D341Med (cell line): ENCODE results near the gene SNTB2.

Source experiments
- DNase-seq: peaks from one replicate; pipeline ENCODE4 v3.0.0; 2012; ENCODE audit warnings: low spot score

SNTB2 gene

DNA sequence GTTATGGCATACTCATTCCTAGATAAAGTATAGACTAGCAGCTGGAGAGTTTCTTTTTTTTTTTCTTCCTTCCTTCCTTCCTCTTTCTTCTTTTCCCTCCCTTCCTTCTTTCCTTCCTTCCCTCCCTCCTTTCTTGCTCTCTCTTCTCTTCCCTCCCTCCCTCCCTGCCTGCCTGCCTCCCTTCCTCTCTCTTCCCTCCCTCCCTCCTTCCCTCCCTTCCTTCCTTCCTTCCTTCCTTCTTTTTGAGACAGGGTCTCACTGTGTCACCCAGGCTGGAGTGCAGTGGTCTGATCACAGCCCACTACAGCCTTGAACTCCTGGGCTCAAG lies 7.0 kb upstream of the SNTB2 start:
- DNase-seq, result no peak

GRCh38 chr16:69182730-69183416 lies 4.1 kb upstream of the SNTB2 start:
- peak; percentile 47 for DNase-seq

DNA sequence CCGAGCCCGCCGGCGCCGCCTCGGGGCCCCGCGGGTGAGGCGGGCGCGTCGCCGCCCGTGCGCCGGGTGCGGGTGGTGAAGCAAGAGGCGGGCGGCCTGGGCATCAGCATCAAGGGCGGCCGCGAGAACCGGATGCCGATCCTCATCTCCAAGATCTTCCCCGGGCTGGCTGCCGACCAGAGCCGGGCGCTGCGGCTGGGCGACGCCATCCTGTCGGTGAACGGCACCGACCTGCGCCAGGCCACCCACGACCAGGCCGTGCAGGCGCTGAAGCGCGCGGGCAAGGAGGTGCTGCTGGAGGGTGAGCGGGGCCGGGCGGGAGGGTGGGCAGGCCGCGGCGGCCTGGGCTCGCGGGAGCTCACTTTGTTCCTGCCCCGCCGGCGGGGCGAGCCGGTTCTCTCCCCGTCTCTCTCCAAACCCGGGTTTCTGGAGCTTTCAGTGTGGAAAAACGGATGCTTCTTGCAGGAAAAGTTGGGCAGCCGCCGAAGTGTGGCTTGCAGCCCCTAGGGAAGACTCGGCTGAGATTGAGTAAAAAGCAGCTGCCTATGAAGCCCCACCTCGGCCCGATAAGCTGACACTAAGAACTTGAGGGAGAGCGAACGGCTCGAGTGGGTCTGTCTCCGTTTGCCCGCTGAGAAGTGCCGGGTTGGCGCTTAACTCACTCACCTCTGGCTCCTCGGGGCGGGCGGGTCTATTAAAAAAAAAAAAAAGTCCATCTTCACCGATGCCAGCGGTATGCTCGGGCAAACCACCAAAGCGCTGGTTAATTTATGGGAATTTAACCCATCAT lies 677 bp downstream of the SNTB2 start:
- peak; percentile 79 for DNase-seq

- no peak for DNase-seq
These were observed 1.2 kb downstream of the SNTB2 start for GRCh38 chr16:69188236-69188549.

GRCh38 chr16:69188716-69189115 lies 1.8 kb downstream of the SNTB2 start:
- DNase-seq, result no peak

GRCh38 chr16:69190046-69190588 lies 3.2 kb downstream of the SNTB2 start:
- no peak for DNase-seq

DNA sequence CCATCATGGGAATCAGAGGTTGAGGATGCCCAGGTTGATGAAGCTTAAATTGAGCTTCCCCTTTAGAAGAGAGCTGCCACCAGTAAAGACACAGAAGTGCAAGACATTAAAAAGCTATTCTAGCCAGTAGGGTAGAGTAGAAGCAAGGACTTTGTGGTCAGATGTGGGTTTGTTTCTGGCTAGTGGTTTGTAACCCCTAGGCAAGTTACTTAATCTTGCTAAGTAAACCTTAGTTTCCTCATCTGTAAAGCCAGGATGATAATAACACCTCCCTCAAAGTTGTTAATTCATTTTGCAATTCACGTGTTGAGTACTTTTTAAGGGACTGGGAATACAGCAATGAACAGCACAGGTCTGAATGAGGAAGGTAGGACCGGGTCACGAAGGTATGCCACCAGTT lies 3.6 kb downstream of the SNTB2 start:
- DNase-seq, result no peak

DNA sequence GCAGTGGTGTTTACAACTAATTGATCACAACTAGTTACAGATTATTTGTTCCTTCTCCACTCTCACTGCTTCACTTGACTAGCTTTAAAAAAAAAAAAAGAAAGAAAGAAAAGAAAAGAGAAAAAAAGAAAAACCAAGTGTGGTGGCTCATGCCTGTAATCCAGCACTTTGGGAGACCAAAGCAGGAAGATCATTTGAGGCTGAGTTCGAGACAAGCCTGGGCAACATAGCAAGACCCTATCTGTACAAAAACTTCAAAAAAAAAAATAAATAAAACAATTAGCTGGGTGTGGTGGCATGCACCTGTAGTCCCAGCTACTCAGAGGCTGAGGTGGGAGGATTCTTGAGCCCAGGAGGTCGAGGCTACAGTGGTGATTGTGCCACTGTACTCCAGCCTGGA lies 4.2 kb downstream of the SNTB2 start:
- no peak for DNase-seq

GRCh38 chr16:69193855-69194254 lies 6.9 kb downstream of the SNTB2 start:
- DNase-seq, result peak; percentile 43

DNA sequence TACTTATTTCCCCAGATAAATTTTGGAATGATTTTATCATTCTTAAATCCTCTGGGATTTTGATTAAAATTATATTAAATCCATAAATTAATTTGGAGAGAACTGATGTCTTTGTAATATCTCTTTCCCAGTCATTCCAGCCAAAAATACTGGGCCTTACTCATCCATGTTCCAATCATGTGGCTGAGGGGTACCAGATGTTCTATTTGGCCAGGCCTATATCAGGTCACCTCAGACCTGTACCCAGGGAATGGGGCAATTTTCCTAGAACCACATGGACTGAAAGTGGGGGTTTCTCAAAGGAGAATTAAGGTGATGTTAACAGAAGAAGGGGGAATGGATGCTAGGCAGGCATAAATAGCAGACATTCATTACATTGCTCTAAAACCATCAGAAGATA lies 7.5 kb downstream of the SNTB2 start:
- DNase-seq, result no peak

DNA sequence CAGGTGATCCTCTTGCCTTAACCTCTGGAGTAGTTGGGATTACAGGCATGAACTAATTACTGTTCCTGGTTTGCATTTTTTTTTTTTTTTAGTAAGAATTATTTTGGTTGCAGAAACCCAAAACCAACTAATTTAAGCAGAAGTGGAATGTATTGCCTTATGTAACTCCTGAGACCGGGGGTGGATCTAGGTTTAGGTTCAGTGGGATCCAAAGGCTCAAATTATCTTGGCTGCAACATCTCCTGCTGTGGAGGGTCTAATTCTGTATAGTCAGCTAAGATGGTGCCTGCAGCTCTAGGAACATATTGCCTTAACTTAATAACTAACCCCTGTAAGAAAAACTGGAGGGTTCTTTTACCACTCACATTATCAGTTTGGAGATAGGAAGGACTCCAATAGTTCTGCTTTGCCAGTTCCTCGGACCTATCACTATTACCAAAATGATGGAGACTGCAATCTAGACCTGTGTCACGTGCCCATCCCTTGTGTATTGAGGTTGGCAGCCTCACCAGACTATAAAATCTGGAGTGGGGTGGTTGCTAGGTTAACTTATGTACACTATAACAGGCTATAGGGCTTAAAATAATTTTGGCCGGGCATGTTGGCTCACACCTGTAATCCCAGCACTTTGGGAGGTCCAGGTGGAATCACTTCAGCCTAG lies 8.5 kb downstream of the SNTB2 start:
- DNase-seq, result no peak

DNA sequence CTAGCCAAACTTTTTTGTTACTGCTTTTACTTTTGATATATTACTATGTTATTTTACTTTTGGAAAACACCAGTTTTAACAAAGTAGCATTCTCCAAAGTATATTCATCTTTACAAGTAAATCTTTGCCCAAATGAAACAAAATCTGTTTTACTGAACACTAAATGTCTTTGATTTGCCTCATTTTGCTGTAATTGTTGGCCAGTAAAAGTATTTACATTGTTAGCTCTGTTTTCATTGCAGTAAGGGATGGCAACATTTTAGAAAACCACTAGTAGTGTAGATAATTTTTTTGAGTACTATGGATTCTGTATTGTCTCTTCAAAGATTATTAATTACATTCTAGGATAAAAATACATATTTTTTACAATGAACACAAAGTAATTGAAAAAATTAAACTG lies 10.6 kb downstream of the SNTB2 start:
- DNase-seq, result no peak

DNA sequence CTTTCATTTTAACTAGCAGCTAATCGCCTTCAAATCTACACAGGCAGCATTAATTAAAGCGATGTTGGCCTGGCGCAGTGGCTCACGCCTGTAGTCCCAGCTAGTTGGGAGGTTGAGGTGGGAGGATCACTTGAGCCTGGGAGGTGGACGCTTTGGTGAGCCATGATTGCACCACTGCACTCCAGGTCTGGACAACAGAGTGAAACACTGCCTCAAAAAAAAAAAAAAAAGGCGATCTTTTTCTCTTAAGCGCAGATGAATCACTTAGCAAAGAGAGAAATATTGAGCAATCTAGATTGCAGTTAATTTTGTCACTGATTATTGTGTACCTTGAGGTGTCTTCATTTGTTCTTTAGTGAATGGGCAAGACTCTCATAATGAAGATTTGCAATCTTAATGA lies 12.4 kb downstream of the SNTB2 start:
- DNase-seq, result no peak

DNA sequence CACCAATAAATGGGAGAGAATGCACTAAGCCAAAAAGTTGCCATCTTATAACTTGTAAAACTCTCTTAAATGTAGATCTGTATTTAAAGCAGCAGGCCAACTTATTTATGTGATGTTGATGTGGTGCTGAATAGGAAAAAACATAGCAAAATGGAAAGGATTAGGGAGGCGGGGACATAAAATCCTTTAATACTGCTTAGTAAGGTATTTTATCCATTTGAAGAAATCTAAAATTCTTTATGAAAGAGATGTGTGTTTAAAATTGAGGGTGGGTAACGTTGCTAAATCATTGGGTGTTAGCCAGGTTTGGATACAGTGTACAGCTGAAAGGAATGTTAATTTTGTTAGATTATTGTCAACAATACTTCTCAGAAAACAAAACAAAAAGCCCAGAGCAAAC lies 14.3 kb downstream of the SNTB2 start:
- DNase-seq, result no peak

DNA sequence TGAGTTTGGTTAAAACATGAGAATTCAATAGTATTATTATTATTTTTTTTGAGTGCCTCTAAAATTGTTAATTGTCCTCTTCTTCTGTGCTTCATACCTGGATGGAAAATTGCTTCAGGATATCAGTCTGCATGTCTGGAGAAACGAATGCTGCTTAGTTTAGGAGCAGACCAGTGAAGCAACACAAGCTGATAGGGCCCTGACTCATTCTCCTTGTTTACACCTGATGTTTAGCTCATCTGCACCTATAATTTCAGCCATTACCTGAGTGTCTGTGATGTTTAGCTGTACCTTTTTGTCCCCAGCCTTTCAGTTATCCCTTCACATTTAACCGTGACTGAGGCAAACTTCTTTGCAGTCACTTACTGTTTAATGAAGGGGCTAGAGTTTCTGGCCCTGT lies 14.8 kb downstream of the SNTB2 start:
- no peak for DNase-seq

DNA sequence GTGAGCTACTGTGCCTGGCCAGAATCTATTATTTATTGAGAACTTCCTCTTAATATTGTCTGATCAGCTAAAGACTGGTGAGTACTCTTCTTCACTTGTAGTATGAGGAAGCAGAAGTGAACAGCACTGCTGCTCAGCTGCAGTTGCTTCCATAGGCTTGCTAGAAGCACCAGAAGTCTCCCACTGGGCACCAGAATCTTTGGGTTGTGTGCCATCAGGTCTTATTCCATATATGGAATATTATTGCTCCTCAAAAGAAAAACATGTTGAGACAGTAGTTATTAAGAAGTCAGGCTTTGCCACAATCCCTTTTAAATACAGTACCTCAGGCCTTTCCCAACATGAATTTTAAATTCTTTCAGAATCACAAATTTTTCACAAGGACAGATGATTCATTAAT lies 17.2 kb downstream of the SNTB2 start:
- no peak for DNase-seq

- DNase-seq, result no peak
These were observed 22.8 kb downstream of the SNTB2 start for GRCh38 chr16:69209735-69210134.

GRCh38 chr16:69217433-69217832 lies 30.5 kb downstream of the SNTB2 start:
- no peak for DNase-seq

DNA sequence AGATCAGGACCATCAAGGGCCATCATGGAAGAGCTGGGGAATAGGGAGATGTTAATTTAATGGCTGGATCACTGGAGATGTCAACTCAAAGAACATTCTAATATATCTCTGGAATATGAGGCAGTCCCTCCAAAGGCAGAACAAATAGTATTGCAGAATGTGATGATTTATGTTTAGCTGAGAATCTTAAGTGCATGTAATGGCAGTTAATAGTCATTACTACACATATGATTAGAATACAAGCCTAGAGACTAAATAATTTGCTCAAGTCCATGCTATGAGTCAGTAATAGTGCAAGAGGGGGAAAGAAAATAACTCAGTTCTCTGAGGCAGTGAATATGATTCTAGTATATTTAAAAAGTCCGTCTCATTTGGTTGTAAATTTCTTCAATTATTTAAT lies 32.3 kb downstream of the SNTB2 start:
- no peak for DNase-seq

DNA sequence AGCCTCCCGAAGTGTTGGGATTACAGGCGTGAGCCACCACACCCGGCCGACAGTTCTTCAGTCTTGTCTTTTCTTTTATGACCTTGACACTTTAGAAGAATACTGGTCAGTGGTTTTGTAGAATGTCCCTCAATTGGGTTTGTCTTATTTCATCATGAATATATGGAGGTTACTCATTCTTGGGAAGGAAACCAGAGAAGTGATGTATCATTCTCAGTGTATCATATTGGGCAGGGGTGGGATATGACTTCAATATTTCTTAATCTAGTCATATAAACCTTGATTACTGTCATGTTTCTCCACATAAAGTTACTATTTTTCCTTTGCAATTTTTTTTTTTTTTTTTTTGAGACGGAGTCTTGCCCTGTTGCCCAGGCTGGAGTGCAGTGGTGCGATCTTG lies 36.9 kb downstream of the SNTB2 start:
- DNase-seq, result no peak

DNA sequence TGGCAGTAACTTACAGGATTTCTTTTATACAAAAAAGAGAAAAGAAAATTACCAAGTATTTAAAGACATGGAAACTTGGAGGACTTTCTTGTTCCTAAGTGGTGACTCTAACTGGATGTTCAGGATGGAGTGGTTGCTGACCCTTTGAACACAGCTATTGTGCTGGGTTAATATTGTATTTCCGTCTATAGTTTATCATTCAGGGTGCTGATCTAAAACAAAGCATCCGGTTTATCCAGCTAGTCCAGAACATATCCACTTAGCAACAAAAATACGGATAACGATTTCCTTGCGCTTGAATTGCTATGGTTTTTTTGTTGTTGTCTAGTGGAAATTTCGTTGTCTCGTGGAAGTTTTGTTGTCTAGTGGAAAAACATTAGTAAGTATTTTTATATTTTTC lies 38.2 kb downstream of the SNTB2 start:
- DNase-seq, result no peak

GRCh38 chr16:69233124-69233523 lies 46.2 kb downstream of the SNTB2 start:
- no peak for DNase-seq

GRCh38 chr16:69234460-69234859 lies 47.5 kb downstream of the SNTB2 start:
- DNase-seq, result no peak
